T-helper 9 cell (primary cell): ENCODE measurements around the gene FADS6.
A peak's percentile ranks its signal among the peaks of the same experiment; 100 is the strongest.
"Not testable (repeated sequence)": the region's sequence is repeated elsewhere in the genome, so short reads cannot be mapped to it uniquely, and the experiment has no call there.

Experiments used
- DNase-seq: peaks from one replicate; pipeline ENCODE4 v3.0.0-alpha.2; 2020

FADS6 gene

GRCh38 chr17:74883241-74883745, 10.1 kb downstream of the FADS6 start:
- DNase-seq = no peak

GRCh38 chr17:74882517-74883240, 10.8 kb downstream of the FADS6 start:
- DNase-seq = no peak

GRCh38 chr17:74881073-74881472, 12.4 kb downstream of the FADS6 start:
- no peak for DNase-seq

GRCh38 chr17:74879308-74879707, 14.1 kb downstream of the FADS6 start:
- no peak for DNase-seq

GRCh38 chr17:74878658-74879057, 14.8 kb downstream of the FADS6 start:
- DNase-seq = no peak

- DNase-seq = no peak
Observed at GRCh38 chr17:74877592-74878548, 15.6 kb downstream of the FADS6 start.

- no peak for DNase-seq
Observed at GRCh38 chr17:74875977-74876593, 17.3 kb downstream of the FADS6 start.

GRCh38 chr17:74875155-74875976, 18.1 kb downstream of the FADS6 start:
- no peak for DNase-seq

GRCh38 chr17:74874615-74875037, 18.8 kb downstream of the FADS6 start:
- DNase-seq = no peak

- no peak for DNase-seq
Observed at GRCh38 chr17:74873874-74874614, 19.4 kb downstream of the FADS6 start.

GRCh38 chr17:74873037-74873873, 20.2 kb downstream of the FADS6 start:
- peak; percentile 99 for DNase-seq

- DNase-seq = no peak
Observed at GRCh38 chr17:74872313-74873036, 21.0 kb downstream of the FADS6 start, which contains the start of gene FDXR. Gene FDXR, minus strand, starts transcription at chr17:74872994. Its CDS starts 50 bp downstream, at chr17:74872944.

GRCh38 chr17:74871356-74872076, 21.9 kb downstream of the FADS6 start:
- no peak for DNase-seq

- no peak for DNase-seq
Observed at GRCh38 chr17:74870512-74870911, 22.9 kb downstream of the FADS6 start.

GRCh38 chr17:74870028-74870427, 23.4 kb downstream of the FADS6 start:
- DNase-seq = not testable (repeated sequence)

GRCh38 chr17:74868908-74869255, 24.6 kb downstream of the FADS6 start:
- no peak for DNase-seq

GRCh38 chr17:74868251-74868907, 25.1 kb downstream of the FADS6 start:
- no peak for DNase-seq

- DNase-seq = no peak
Observed at GRCh38 chr17:74866198-74866835, 27.1 kb downstream of the FADS6 start.
